Keratinocyte (primary cell): ENCODE data around the gene IHH. TPM values are rescaled to one million over a fixed set of nuclear protein-coding genes. Genes with fewer than 3 reads are reported as not detected.

Experiments used
- DNase-seq: peaks from one replicate; pipeline ENCODE4 v3.0.0-alpha.2; 2011; ENCODE audit warnings: low read depth, missing footprints, low spot score
- FAIRE-seq: peaks from 2 replicates; lab custom pipeline; 2011; peaks lifted over from hg19 to GRCh38; lab: Jason Lieb, UNC
- H2AFZ ChIP-seq: 2 replicates; pipeline ENCODE4 v1.6.0; 2012; ENCODE audit warnings: low read length, control low read depth, inconsistent platforms; ENCODE audit not compliant: control insufficient read depth
- H3K27ac ChIP-seq: 2 replicates; pipeline ENCODE4 v1.5.1; 2011; ENCODE audit warnings: low read length; ENCODE audit not compliant: control insufficient read depth, insufficient read depth
- H3K27me3 ChIP-seq: 3 replicates; pipeline ENCODE4 v1.6.0; 2011; ENCODE audit warnings: low read length; ENCODE audit not compliant: control insufficient read depth, insufficient read depth; ENCODE audit errors: extremely low read depth
- H3K36me3 ChIP-seq, 2 experiments: 2 replicates in 1 of 2; 3 replicates in 1 of 2; pipeline ENCODE4 v1.5.1; 2011; ENCODE audit warnings: low read length in 2 of 2, mild to moderate bottlenecking in 1 of 2; ENCODE audit not compliant: control insufficient read depth in 2 of 2, insufficient read depth in 2 of 2; ENCODE audit errors: extremely low read depth in 1 of 2
- H3K4me1 ChIP-seq: 3 replicates; pipeline ENCODE4 v1.5.1; 2011; ENCODE audit warnings: low read length; ENCODE audit not compliant: control insufficient read depth, insufficient read depth; ENCODE audit errors: extremely low read depth
- H3K4me2 ChIP-seq: 3 replicates; pipeline ENCODE4 v1.6.0; 2011; ENCODE audit warnings: low read depth, low read length; ENCODE audit not compliant: control insufficient read depth, insufficient read depth; ENCODE audit errors: extremely low read depth
- H3K4me3 ChIP-seq, 3 experiments: fragments of 200-600 bp in 1 of 3; sonication (generic) in 1 of 3; 2 replicates in 2 of 3; 3 replicates in 1 of 3; pipeline ENCODE4 v1.5.1; 2011 to 2016; ENCODE audit warnings: low read length in 3 of 3, mild to moderate bottlenecking in 3 of 3, control low read depth in 2 of 3, inconsistent platforms in 1 of 3, low read depth in 1 of 3, mixed read lengths in 1 of 3, mixed run types in 1 of 3, moderate library complexity in 1 of 3; ENCODE audit not compliant: control insufficient read depth in 2 of 3, insufficient read depth in 2 of 3; ENCODE audit errors: extremely low read depth in 1 of 3
- H3K79me2 ChIP-seq: 2 replicates; pipeline ENCODE4 v1.6.0; 2012; ENCODE audit warnings: low read length; ENCODE audit not compliant: control insufficient read depth, insufficient read depth
- H3K9ac ChIP-seq: 3 replicates; pipeline ENCODE4 v1.6.0; 2011; ENCODE audit warnings: low read length; ENCODE audit not compliant: control insufficient read depth, insufficient read depth; ENCODE audit errors: extremely low read depth
- H3K9me1 ChIP-seq: 3 replicates; pipeline ENCODE4 v1.6.0; 2011; ENCODE audit warnings: low read length; ENCODE audit not compliant: control insufficient read depth, insufficient read depth; ENCODE audit errors: extremely low read depth
- H3K9me3 ChIP-seq: 2 replicates; pipeline ENCODE4 v1.5.1; 2012; ENCODE audit warnings: low read depth, low read length; ENCODE audit not compliant: control insufficient read depth
- H4K20me1 ChIP-seq: 3 replicates; pipeline ENCODE4 v1.6.0; 2011; ENCODE audit warnings: low read length; ENCODE audit not compliant: control insufficient read depth, insufficient read depth; ENCODE audit errors: extremely low read depth
- EZH2 ChIP-seq: IDR thresholded peaks from one replicate; pipeline ENCODE4 v1.6.1; 2012; ENCODE audit warnings: inconsistent platforms, mild to moderate bottlenecking, low read length, moderate library complexity
- dilution Hi-C: fragments of 300-500 bp; cut with MboI; formaldehyde crosslinking; loops from one replicate; pipeline ENCODE4 v1.7.0; 2020; ENCODE audit warnings: low sequenced_read_pairs; ENCODE audit not compliant: extremely low pct_ligation_motif_present
- polyA plus RNA-seq, 5 experiments: library from polyadenylated mRNA; depleted of rRNA in 3 of 5; stranded (reverse) in 3 of 5; stranded (forward) in 1 of 5; unstranded in 1 of 5; fragments of >200 nt; gene quantifications; 1 replicate in 1 of 5; 2 replicates in 3 of 5; 3 replicates in 1 of 5; pipeline versions ENCODE4 v1.2.1 to v1.2.3, GENCODE V29; 2011 to 2012; ENCODE audit warnings: missing spikeins in 2 of 5, low read depth in 1 of 5, low replicate concordance in 1 of 5
- TF ChIP-seq, protein P1 (sequence below), 3 experiments: IDR thresholded peaks in 1 of 3; conservative IDR thresholded peaks in 1 of 3; optimal IDR thresholded peaks in 1 of 3; 2 replicates in 2 of 3; 3 replicates in 1 of 3; pipeline versions ENCODE3 to v1.5.1; 2011; ENCODE audit warnings: low read length in 3 of 3, mild to moderate bottlenecking in 3 of 3, moderate library complexity in 2 of 3, control low read depth in 1 of 3, inconsistent platforms in 1 of 3; ENCODE audit not compliant: insufficient read depth in 2 of 3; ENCODE audit errors: extremely low read depth in 1 of 3

The IHH gene
- polyA plus RNA-seq, 1 donor (not counting 4 experiments of a cell fraction or from before 2014, with no cell fraction given), result not detected

DNA sequence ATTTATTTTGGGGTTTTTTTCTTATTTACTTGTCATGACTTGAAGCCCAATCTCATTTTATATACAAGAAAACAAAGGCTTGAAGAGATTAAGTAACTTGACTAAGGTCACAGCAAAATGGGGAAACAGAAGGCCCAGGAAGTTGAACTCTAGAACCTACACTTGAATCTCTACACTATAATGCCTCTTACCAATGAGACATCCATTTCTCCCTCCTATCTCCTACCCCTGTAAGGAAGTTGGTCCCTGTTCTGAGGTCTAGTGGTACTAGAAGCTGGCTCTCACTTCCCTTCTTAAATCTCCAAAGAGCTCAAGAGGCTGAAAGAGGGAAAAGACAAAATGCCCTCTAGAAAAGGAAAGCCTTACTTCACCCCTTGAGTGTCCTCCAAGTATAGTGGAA lies 25.5 kb upstream of the IHH start:
- DNase-seq (no peak), FAIRE-seq (no peak)
- dilution Hi-C loops, result no loop called here

GRCh38 chr2:219084791-219085190 lies 24.1 kb upstream of the IHH start:
- no peak overlapping the region for H3K27ac ChIP-seq
- dilution Hi-C loops, result no loop called here
- no peaks in the 10 kb centered on the region for H3K9me1 ChIP-seq
- no peak for DNase-seq
- no peaks in the 10 kb centered on the region for H3K27me3 ChIP-seq
- no peak overlapping the region for H2AFZ ChIP-seq
- no peak for FAIRE-seq
- no peaks in the 10 kb centered on the region for H3K4me1 ChIP-seq
- H3K36me3 ChIP-seq, result no peaks in the 10 kb centered on the region
- no peak overlapping the region for H3K4me2 ChIP-seq
- no peak for TF ChIP-seq EZH2
- TF ChIP-seq, protein P1, sequence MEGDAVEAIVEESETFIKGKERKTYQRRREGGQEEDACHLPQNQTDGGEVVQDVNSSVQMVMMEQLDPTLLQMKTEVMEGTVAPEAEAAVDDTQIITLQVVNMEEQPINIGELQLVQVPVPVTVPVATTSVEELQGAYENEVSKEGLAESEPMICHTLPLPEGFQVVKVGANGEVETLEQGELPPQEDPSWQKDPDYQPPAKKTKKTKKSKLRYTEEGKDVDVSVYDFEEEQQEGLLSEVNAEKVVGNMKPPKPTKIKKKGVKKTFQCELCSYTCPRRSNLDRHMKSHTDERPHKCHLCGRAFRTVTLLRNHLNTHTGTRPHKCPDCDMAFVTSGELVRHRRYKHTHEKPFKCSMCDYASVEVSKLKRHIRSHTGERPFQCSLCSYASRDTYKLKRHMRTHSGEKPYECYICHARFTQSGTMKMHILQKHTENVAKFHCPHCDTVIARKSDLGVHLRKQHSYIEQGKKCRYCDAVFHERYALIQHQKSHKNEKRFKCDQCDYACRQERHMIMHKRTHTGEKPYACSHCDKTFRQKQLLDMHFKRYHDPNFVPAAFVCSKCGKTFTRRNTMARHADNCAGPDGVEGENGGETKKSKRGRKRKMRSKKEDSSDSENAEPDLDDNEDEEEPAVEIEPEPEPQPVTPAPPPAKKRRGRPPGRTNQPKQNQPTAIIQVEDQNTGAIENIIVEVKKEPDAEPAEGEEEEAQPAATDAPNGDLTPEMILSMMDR (optimal IDR thresholded peaks at IDR 0.05 in 1 of 3, IDR thresholded peaks at IDR 0.05 in 1 of 3, conservative IDR thresholded peaks at IDR 0.05 in 1 of 3; ENCODE audit: extremely low read depth in 1 of 3, insufficient read depth in 2 of 3, low read length in 3 of 3), result no peak
- no peaks in the 10 kb centered on the region for H4K20me1 ChIP-seq
- H3K4me3 ChIP-seq, result no peak overlapping the region
- H3K79me2 ChIP-seq, result no peaks in the 10 kb centered on the region
- no peak overlapping the region for H3K9ac ChIP-seq
- no peaks in the 10 kb centered on the region for H3K9me3 ChIP-seq

More for the DNA sequence above, 25.5 kb upstream of the IHH start:
- Histone ChIP-seq H3K9ac (no peak overlapping the region), H3K4me1 (no peaks in the 10 kb centered on the region), H3K9me1 (no peaks in the 10 kb centered on the region), H3K36me3 (no peaks in the 10 kb centered on the region), H3K4me3 (no peak overlapping the region), H3K27ac (no peak overlapping the region), H3K27me3 (no peaks in the 10 kb centered on the region), H3K4me2 (no peak overlapping the region), H3K9me3 (no peaks in the 10 kb centered on the region), H3K79me2 (no peaks in the 10 kb centered on the region), H4K20me1 (no peaks in the 10 kb centered on the region), H2AFZ (no peak overlapping the region)
- no peak for TF ChIP-seq EZH2
- TF ChIP-seq, protein P1 (optimal IDR thresholded peaks at IDR 0.05 in 1 of 3, IDR thresholded peaks at IDR 0.05 in 1 of 3, conservative IDR thresholded peaks at IDR 0.05 in 1 of 3; ENCODE audit: extremely low read depth in 1 of 3, insufficient read depth in 2 of 3, low read length in 3 of 3), result no peak
